Stimulated activated CD8-positive, alpha-beta memory T cell treated with anti-CD3 and anti-CD28 coated beads, Interleukin-7, amount 100 ng/mL, for 24 hours (primary cell): ENCODE data around the gene ACVRL1.

Experiments
- DNase-seq: peaks from one replicate; pipeline ENCODE4 v3.0.0-alpha.2; 2020; ENCODE audit warnings: low read depth

ACVRL1 gene

DNA sequence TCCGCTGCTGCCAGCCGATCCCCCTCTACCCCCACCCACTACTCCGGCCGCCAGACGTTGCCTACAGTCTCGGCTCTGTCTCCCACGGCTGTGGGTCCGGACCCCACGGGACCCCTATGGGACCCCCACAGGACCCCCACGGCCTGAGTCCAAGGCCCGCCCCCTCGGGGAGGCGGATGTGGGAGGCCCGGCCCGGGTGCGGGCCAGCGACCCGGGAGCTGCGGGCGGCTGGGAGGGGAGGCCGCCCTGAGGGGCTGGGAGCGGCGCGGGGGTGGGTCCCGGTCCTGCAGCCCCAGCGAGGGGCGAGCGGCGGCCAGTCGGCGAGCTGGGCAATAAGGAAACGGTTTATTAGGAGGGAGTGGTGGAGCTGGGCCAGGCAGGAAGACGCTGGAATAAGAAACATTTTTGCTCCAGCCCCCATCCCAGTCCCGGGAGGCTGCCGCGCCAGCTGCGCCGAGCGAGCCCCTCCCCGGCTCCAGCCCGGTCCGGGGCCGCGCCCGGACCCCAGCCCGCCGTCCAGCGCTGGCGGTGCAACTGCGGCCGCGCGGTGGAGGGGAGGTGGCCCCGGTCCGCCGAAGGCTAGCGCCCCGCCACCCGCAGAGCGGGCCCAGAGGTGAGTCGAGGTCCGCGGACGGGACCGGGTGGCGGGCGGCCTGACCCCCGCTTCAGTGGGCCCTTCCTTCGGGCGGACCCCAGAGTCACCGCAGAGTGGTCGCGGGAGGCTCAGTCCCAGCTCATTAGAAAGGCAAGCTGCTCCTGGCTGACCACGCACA lies at the start of gene ACVRL1:
TSS of gene ACVRL1 (plus strand) at position 422 of the 773 bp plus-strand sequence. CDS start 4,971 bp downstream, outside the sequence.
- no peak for DNase-seq

- no peak for DNase-seq
Measured at GRCh38 chr12:51860986-51861385, 46.3 kb upstream of the ACVRL1 start.

GRCh38 chr12:51862947-51863346 lies 44.4 kb upstream of the ACVRL1 start:
- no peak for DNase-seq

GRCh38 chr12:51863363-51863932 lies 43.9 kb upstream of the ACVRL1 start:
- no peak for DNase-seq

GRCh38 chr12:51863933-51864832 lies 43.1 kb upstream of the ACVRL1 start:
- DNase-seq = no peak

DNA sequence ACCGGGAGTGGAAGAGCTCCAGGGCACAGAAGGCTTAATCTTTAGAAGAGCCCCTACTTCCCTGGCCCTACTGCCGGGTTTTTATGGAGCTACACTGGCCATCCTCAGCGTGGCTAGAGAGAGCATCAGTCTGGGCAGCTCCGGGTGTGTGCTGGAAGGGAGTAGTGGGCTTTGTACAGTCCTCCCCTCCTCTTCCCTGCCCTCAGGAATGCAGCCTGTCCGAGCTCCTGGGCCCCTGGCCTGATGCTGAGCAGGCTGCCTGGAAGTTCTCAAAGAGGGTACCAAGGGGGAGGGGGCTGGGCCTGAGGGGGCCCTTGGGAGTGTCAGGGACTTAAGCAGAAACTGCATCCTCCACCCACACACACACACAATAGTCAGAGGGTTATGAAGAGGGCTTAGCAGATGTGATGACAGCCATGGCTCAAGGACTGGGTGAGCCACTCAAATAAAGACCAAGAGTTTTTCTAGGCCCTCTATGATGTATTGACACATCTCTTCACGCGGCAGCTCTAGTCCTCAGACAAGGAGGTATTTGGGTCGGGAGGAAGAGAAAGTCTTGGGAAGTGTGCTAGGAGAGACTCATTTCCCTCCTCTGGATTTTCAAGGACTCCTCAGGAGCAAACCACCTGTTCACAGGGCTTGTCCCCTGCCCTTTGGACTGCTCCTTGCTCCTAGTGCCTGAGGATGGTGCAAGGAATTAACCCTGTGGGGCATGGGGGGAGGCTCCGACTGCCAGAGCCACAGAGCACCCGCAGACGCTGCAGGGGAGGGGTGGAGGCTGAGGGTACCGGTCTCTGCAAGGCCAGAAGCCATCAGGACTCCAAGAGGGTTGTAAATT lies 42.3 kb upstream of the ACVRL1 start:
- no peak for DNase-seq

- DNase-seq = no peak
Measured at GRCh38 chr12:51865757-51866270, 41.5 kb upstream of the ACVRL1 start.

DNA sequence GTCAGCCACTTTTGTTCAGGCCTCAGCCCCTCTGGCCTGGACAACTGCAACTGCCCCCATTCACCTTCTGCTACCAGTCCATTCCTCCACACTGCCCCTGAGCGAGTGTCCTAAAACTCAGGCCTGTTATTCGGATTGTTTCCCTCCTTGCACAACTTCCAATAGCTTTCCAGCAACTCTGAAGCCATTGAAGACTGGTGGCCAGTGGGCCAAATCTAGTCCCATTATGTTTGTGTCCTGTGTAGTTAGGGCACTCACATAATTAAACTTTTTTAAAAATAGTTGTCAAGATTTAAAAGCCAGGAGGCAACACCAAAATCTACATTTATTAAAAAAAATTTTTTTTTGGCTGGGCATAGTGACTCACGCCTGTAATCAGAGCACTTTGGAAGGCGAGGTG lies 41.0 kb upstream of the ACVRL1 start:
- DNase-seq = no peak

- no peak for DNase-seq
Measured at GRCh38 chr12:51866762-51867161, 40.5 kb upstream of the ACVRL1 start.

GRCh38 chr12:51867371-51867770 lies 39.9 kb upstream of the ACVRL1 start:
- no peak for DNase-seq

DNA sequence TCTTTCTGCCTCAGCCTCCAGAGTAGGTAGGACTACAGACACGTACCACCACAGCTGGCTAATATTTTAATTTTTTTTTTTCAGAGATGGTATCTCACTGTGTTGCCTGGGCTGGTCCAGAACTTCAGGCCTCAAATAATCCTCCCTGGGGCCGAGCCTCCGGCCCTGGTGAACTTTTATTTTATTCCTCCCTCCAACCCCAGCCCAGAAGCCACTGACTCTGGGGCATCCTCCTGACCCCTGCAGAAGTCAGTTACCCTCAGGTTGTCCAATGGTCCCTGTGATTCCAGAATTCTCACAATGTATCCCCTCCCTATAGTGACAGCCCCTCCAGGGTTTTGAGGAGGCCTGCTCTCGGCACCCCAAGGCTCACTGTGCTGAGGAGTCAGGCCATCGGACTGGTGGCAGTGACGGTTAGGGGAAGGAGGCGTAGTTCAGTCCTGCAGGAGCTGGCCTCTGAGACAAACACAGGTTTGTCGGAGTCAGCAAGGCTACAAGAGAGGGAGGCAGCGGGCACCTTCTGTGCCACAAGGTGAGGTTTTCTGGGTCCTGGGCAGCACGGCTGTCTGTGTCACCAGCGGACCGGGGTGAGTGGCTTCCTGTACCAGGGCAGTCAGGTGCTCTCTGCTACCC lies 39.4 kb upstream of the ACVRL1 start:
- DNase-seq = no peak

DNA sequence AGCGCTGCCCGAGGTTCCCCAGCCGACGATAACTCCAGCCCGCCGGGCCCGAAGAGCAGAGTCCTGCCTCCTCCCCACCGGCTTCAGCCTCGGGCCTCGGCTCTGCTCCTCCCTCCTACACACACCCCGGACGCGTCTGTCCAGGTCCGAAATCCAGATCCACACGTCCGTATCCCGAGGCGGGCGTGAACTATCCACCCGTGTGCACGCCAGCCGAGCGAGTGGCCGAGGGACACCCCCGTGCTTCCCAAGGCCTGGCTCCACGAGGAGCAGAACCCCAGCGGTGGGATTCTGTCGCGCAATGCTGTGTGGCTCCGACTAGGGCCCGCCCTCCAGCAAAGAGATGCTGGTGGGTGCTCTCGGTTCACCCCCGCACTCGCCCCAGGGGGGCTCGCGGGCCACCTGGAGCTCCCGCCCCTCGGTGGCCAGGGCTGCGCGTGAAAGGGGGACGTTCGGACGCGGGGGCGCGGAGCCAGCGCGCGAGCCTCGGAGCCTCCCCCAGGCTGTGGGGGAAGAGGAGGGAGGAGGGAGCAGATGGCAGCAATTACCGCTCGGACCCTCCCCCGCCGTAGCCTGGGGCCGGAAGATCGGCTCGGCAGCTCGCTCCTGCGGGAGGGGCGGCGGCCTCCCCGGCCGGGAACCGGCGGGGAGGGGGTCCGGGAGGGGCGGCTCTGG lies 38.3 kb upstream of the ACVRL1 start:
- no peak for DNase-seq

DNA sequence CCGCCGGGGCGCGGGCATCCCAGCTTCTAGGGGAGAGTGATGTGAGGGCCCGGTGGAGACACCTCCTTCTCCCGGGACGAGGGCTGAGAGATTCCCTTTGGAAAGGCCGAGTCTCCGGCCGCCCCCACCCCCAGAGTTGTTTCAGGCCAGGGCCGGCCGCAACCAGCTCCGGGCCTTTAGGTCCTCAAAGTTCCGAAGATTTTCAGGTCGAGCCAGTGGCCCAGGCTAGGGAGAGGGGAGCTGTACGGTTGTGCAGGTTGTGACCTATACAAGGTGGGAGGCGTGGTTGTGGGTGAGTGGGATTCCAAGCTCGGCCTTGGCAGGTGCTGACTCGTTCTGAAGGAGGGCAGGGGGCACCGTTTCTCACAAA lies 37.8 kb upstream of the ACVRL1 start:
- DNase-seq = no peak

- no peak for DNase-seq
Measured at GRCh38 chr12:51869931-51870330, 37.4 kb upstream of the ACVRL1 start.

DNA sequence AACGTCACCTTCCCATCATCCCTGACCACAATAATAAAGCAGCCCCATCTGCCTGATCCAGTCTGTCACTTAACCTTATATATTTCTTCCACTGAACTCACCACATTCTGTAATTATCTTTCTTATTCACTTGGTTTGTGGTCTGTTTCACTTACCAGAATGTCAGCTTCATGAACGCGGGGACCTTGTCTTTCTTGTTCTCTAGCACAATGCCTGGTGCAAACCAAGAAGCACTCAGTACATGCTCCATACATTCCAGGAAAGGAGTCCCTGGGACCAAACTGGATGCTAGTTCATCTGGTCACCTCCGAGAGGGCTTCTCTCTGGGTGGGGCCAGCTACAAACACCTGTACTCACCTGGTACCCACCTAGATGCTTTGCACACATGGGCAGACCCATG lies 36.8 kb upstream of the ACVRL1 start:
- no peak for DNase-seq

DNA sequence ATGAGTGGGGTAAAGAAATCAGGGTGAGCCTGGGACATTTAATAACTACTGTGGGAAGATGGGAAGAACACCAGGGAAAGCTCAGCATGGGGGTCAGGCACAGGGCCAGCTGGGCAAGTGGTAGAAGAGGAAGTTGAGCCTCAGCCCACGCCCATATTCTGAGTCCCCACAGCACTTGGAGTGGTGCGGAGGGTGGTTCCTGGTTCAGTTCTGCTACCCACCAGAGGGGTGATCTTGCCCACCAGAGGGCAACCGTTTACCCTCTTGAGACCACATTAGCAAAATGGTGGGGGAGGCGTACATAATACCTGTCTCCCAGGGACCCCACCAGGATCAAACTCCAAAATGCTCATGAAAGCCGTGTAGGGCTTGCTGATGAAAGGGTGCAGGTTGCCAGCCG lies 36.2 kb upstream of the ACVRL1 start:
- no peak for DNase-seq

DNA sequence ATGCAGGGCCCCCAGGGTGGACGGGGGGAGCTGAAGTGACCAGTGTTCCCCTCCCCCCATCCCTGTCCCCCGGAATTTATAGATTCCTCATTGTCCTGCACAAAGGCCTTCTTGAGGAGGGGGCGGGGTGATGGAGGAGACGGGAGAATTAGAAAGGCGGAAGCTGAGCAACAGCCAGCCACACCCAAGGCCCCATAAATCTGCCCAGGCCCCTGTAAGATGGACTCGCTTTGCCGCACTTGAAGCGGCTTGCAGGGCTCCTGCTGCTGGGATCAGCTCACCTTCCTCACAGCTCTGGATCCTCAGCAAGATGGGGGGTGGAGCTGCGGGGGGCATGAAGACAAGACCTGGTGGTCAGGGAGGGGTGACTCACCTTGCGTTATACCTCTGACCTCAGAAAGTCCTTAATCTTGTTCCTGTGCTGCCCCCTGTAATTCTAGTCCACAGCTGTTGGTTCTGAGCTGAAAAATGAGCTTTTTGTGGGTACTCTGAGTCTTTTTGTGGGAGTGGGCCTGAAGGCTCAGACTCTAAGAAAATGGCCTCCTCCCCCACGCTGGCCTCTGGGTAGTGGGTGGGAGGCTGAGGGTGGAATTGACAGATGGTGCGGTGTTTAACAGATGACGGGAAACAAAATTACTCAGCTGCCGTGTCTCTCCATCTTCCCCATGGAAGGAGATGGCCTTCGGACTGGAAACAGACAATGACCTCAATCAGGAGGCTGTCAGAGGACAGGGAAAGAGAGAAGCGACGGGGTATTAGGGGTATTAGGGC lies 35.2 kb upstream of the ACVRL1 start:
- no peak for DNase-seq

DNA sequence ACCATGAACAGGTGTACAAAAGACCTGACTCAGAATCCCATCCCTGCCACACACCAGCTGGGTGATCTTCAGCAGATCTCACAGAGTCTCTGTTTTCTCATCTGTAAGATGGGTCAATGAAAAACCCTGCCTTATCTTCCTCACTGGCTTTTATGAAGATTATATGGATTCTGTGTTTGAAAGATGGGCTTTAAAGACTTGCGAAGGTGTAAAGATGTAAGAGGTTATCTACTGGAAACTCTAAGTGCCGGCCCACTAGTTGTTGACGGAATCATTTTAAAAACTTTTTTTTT lies 34.7 kb upstream of the ACVRL1 start:
- DNase-seq = no peak

- DNase-seq = no peak
Measured at GRCh38 chr12:51873251-51873994, 33.9 kb upstream of the ACVRL1 start.
